Sigmoid colon (tissue), 4 donors: ENCODE data around the gene SOWAHA.

ENCODE experiments used
- CTCF ChIP-seq, 4 experiments: fragments of 450-650 bp in 3 of 4; fragments of 200-600 bp in 1 of 4; IDR thresholded peaks; one replicate each; pipeline ENCODE4 v1.5.1; 2016 to 2019; ENCODE audit warnings: antibody characterized with exemption in 4 of 4, mild to moderate bottlenecking in 3 of 4, moderate library complexity in 2 of 4
- EP300 ChIP-seq, 4 donors: sonication (generic); formaldehyde crosslinking; IDR thresholded peaks; one replicate each; pipeline ENCODE4 v1.6.1; 2017; ENCODE audit warnings: antibody characterized with exemption in 4 of 4
- POLR2A ChIP-seq, 2 donors: fragments of 450-650 bp; IDR thresholded peaks; one replicate each; pipeline ENCODE4 v1.6.1; 2016; ENCODE audit warnings: antibody characterized with exemption in 2 of 2, mild to moderate bottlenecking in 2 of 2, moderate library complexity in 2 of 2
- POLR2AphosphoS5 ChIP-seq, 4 donors: sonication (generic); formaldehyde crosslinking; IDR thresholded peaks; one replicate each; pipeline ENCODE4 v1.6.1; 2017; ENCODE audit warnings: antibody characterized with exemption in 4 of 4

GRCh38 chr5:132849347-132849746 lies 36.2 kb downstream of the SOWAHA start:
- TF ChIP-seq CTCF (IDR thresholded peaks at IDR 0.05) (no peak), POLR2A (IDR thresholded peaks at IDR 0.05) (no peak), POLR2AphosphoS5 (IDR thresholded peaks at IDR 0.05) (no peak), EP300 (IDR thresholded peaks at IDR 0.05) (no peak)
